ENCODE results near the gene CETP. TPM values are rescaled to one million over a fixed set of nuclear protein-coding genes. Genes with fewer than 3 reads are reported as not detected.
"Not testable (repeated sequence)": the region's sequence is repeated elsewhere in the genome, so short reads cannot be mapped to it uniquely, and the experiment has no call there.

Gene CETP
- total and polyA plus RNA-seq, 4 experiments from 2014 or later = 0.14 TPM; not detected in 3

DNA sequence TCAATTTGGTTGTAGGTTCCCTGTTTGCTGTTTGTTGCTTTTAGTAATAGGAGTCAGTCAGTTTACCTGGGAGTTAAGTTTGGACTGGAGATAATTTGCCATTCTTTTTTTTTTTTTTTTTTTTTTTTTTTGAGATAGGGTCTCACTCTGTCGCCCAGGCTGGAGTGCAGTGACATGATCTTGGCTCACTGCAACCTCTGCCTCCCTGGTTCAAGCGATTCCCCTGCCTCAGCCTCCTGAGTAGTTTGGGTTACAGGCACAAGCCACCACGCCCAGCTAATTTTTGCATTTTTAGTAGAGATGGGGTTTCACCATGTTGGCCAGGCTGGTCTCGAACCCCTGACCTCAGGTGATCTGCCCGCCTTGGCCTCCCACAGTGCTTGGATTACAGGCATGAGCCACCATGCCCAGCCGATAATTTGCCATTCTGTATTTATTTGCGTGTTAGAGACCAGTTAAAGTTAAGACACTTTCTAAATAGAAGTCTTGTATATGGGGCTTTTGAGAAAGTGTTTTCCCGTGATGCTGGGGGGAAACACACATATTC, 27.1 kb upstream of the CETP start:
- Mint-ChIP-seq H3K4me1 (peaks cover 44 to 74% (median 57%) of the 10 kb centered on the region in 4 donors), H3K4me3 (peak overlapping the region; percentile 95 to 99 (median 98)), H3K36me3 (peaks cover 38 to 75% of the 10 kb centered on the region in 2 donors), H3K27ac (peak overlapping the region; percentile 85 to 99 (median 96))
- intact Hi-C loops (cut with micrococcal nuclease) = loop anchor here (10.0 kb wide), 1 partner anchor 210 kb away; no protein-coding TSS in a partner anchor
- H3K27me3 ChIP-seq (ENCODE audit: insufficient read depth, low read length); DNase-seq; H3K9me3 ChIP-seq (ENCODE audit: control insufficient read depth in 1 of 2, low read length in 2 of 2); H3K27me3 Mint-ChIP-seq; H3K9me3 Mint-ChIP-seq: not testable (repeated sequence)
- Histone ChIP-seq H3K4me1 (ENCODE audit: insufficient read depth, low read length) (peaks cover 74% of the 10 kb centered on the region), H3K36me3 (ENCODE audit: insufficient read depth, low read length) (peaks cover 38% of the 10 kb centered on the region), H3K27ac (ENCODE audit: low read depth, low read length) (peak overlapping the region; percentile 96), H3K4me3 (ENCODE audit: low read length in 2 of 2) (peak overlapping the region in 1 of 2 donors; percentile 83)
- CTCF ChIA-PET (ENCODE audit: partially characterized antibody) = interaction anchor here (0.8 to 1.9 kb wide), 4 partner anchors 29 to 68 kb away, joined by 3 to 7 read pairs (median 4); no protein-coding TSS in a partner anchor
- POLR2A ChIA-PET (ENCODE audit: partially characterized antibody) = interaction anchor here (1.0 to 4.7 kb wide), 5 partner anchors 9 to 72 kb away, joined by 3 to 51 read pairs (median 16); partner anchors contain the start of gene NLRC5

- Mint-ChIP-seq H3K27me3 (no peaks in the 10 kb centered on the region), H3K36me3 (peaks cover 44 to 80% of the 10 kb centered on the region in 2 donors), H3K9me3 (no peaks in the 10 kb centered on the region), H3K27ac (peak overlapping the region; percentile 74 to 99 (median 88)), H3K4me3 (peak overlapping the region; percentile 74 to 99 (median 96)), H3K4me1 (peaks cover 49 to 80% (median 62%) of the 10 kb centered on the region in 4 donors)
- POLR2A ChIA-PET (ENCODE audit: partially characterized antibody) = no interaction called here
- H3K27me3 ChIP-seq (ENCODE audit: insufficient read depth, low read length) = no peaks in the 10 kb centered on the region
- H3K36me3 ChIP-seq (ENCODE audit: insufficient read depth, low read length) = peaks cover 43% of the 10 kb centered on the region
- no peaks in the 10 kb centered on the region for H3K9me3 ChIP-seq (ENCODE audit: control insufficient read depth in 1 of 2, low read length in 2 of 2)
- CTCF ChIA-PET (ENCODE audit: partially characterized antibody) = no interaction called here
- H3K4me3 ChIP-seq (ENCODE audit: low read length in 2 of 2) = no peak overlapping the region
- peak overlapping the region; percentile 96 for H3K27ac ChIP-seq (ENCODE audit: low read depth, low read length)
- H3K4me1 ChIP-seq (ENCODE audit: insufficient read depth, low read length) = peaks cover 79% of the 10 kb centered on the region
- intact Hi-C loops (cut with micrococcal nuclease) = loop anchor here (10.0 kb wide), 1 partner anchor 210 kb away; no protein-coding TSS in a partner anchor
- no peak for DNase-seq
Observed at GRCh38 chr16:56935201-56935600, 26.5 kb upstream of the CETP start.

GRCh38 chr16:56936491-56936890, 25.3 kb upstream of the CETP start:
- peaks cover 44 to 89% of the 10 kb centered on the region in 2 donors for H3K36me3 Mint-ChIP-seq
- H3K36me3 ChIP-seq (ENCODE audit: insufficient read depth, low read length) = peaks cover 55% of the 10 kb centered on the region
- H3K4me1 Mint-ChIP-seq = peaks cover 48 to 78% (median 59%) of the 10 kb centered on the region in 4 donors
- intact Hi-C loops (cut with micrococcal nuclease) = loop anchor here (10.0 kb wide), 1 partner anchor 212 kb away; no protein-coding TSS in a partner anchor
- H3K27me3 ChIP-seq (ENCODE audit: insufficient read depth, low read length) = no peaks in the 10 kb centered on the region
- no peak for DNase-seq
- H3K4me3 Mint-ChIP-seq = peak overlapping the region in 1 of 8 donors; percentile 51
- CTCF ChIA-PET (ENCODE audit: partially characterized antibody) = interaction anchor here (1.2 to 1.4 kb wide), 3 partner anchors 21 to 105 kb away, joined by 3 to 4 read pairs (median 3); no protein-coding TSS in a partner anchor
- H3K4me1 ChIP-seq (ENCODE audit: insufficient read depth, low read length) = peaks cover 70% of the 10 kb centered on the region
- H3K27me3 Mint-ChIP-seq = no peaks in the 10 kb centered on the region
- peak overlapping the region in 4 of 7 donors; percentile 10 to 96 (median 26) for H3K27ac Mint-ChIP-seq
- no peaks in the 10 kb centered on the region for H3K9me3 ChIP-seq (ENCODE audit: control insufficient read depth in 1 of 2, low read length in 2 of 2)
- no peaks in the 10 kb centered on the region for H3K9me3 Mint-ChIP-seq
- no peak overlapping the region for H3K4me3 ChIP-seq (ENCODE audit: low read length in 2 of 2)
- POLR2A ChIA-PET (ENCODE audit: partially characterized antibody) = interaction anchor here (0.8 to 1.6 kb wide), 3 partner anchors 9 to 104 kb away, joined by 3 to 4 read pairs (median 3); no protein-coding TSS in a partner anchor
- no peak overlapping the region for H3K27ac ChIP-seq (ENCODE audit: low read depth, low read length)

DNA sequence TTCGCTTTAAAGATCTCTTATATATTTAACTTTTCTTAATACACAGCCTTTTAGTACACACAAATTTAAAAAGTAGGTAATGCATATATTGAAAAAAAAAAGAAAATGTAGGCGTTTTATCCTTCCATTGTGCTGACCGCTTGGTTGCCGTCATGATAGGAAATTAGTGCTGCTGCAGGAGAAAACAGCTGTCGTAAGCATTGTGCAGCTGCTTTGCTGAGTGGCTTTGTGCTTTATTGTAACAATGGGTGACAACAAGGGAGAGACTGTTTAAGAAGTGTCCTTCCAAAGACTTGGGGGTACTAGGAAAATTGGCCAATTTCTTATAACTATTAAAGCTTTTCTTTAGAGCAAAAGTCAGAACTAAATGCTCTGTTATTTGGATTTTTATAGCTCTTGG, 24.8 kb upstream of the CETP start:
- intact Hi-C loops (cut with micrococcal nuclease) = loop anchor here (10.0 kb wide), 1 partner anchor 212 kb away; no protein-coding TSS in a partner anchor
- H3K9me3 Mint-ChIP-seq = no peaks in the 10 kb centered on the region
- H3K4me3 Mint-ChIP-seq = peak overlapping the region in 1 of 8 donors; percentile 31
- ChIA-PET CTCF (ENCODE audit: partially characterized antibody) (interaction anchor here (1.2 to 1.4 kb wide), 3 partner anchors 22 to 105 kb away, joined by 3 to 4 read pairs (median 3); no protein-coding TSS in a partner anchor), POLR2A (ENCODE audit: partially characterized antibody) (interaction anchor here (0.7 to 1.6 kb wide), 5 partner anchors 8 to 102 kb away, joined by 3 to 4 read pairs (median 3); no protein-coding TSS in a partner anchor)
- H3K4me3 ChIP-seq (ENCODE audit: low read length in 2 of 2) = no peak overlapping the region
- H3K27ac ChIP-seq (ENCODE audit: low read depth, low read length) = no peak overlapping the region
- H3K27ac Mint-ChIP-seq = peak overlapping the region in 2 of 7 donors; percentile 4 to 22
- peaks cover 48 to 78% (median 58%) of the 10 kb centered on the region in 4 donors for H3K4me1 Mint-ChIP-seq
- H3K36me3 ChIP-seq (ENCODE audit: insufficient read depth, low read length) = peaks cover 59% of the 10 kb centered on the region
- H3K4me1 ChIP-seq (ENCODE audit: insufficient read depth, low read length) = peaks cover 68% of the 10 kb centered on the region
- DNase-seq = no peak
- no peaks in the 10 kb centered on the region for H3K9me3 ChIP-seq (ENCODE audit: control insufficient read depth in 1 of 2, low read length in 2 of 2)
- H3K27me3 ChIP-seq (ENCODE audit: insufficient read depth, low read length) = no peaks in the 10 kb centered on the region
- no peaks in the 10 kb centered on the region for H3K27me3 Mint-ChIP-seq
- H3K36me3 Mint-ChIP-seq = peaks cover 48 to 90% of the 10 kb centered on the region in 2 donors

DNA sequence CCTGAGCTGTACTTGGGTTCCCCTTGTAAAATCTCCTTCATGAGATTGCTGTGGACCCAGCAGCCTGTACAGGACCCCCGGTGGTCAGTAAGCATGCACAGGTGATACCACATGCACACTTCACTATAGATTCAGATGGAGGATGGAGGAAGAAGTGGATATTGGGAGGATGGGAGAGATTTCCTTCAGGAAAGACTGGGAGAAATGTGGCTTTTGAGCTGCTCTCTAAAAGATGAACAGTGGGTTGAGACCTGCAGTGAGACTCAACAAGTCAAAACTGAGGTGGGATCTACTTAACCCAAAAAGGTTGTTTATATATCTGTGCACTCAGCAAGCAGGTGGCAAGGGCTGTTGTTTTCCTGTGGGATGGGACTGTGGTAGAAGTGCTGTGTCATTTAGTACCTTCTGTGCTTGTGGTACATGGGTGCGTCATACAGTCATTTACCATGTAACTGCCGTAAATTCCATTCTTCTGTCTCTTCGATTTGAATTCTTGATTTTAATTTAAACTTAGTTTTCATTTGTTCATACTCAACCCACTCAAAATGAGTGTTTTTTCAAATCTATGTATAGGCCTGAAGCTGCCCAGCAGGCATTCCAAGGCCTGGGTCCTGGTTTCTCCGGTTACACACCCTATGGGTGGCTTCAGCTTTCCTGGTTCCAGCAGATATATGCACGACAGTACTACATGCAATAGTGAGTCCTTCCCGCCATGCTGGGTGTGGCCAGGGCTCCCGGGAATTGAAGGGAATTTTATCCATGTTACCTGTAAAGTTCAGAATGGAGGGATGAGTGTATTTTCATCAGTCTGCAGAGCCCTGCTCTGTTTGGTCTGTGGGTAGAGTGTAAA, 22.9 kb upstream of the CETP start:
- ChIA-PET POLR2A (ENCODE audit: partially characterized antibody) (interaction anchor here (0.8 to 1.9 kb wide), 7 partner anchors 9 to 247 kb away, joined by 3 to 5 read pairs (median 4); partner anchors contain the start of genes NLRC5 and PSME3IP1), CTCF (ENCODE audit: partially characterized antibody) (interaction anchor here (1.0 to 1.4 kb wide), 2 partner anchors 23 to 72 kb away, joined by 3 read pairs; partner anchors contain the start of gene CETP)
- Histone ChIP-seq H3K36me3 (ENCODE audit: insufficient read depth, low read length) (peaks cover 78% of the 10 kb centered on the region), H3K27me3 (ENCODE audit: insufficient read depth, low read length) (no peaks in the 10 kb centered on the region), H3K9me3 (ENCODE audit: control insufficient read depth in 1 of 2, low read length in 2 of 2) (no peaks in the 10 kb centered on the region), H3K4me1 (ENCODE audit: insufficient read depth, low read length) (peaks cover 61% of the 10 kb centered on the region), H3K27ac (ENCODE audit: low read depth, low read length) (peak overlapping the region; percentile 43), H3K4me3 (ENCODE audit: low read length in 2 of 2) (no peak overlapping the region)
- Mint-ChIP-seq H3K36me3 (peaks cover 60 to 92% of the 10 kb centered on the region in 2 donors), H3K27ac (peak overlapping the region; percentile 87 to 95 (median 92)), H3K4me3 (peak overlapping the region in 7 of 8 donors; percentile 49 to 78 (median 65)), H3K27me3 (no peaks in the 10 kb centered on the region), H3K9me3 (no peaks in the 10 kb centered on the region), H3K4me1 (peaks cover 46 to 74% (median 59%) of the 10 kb centered on the region in 4 donors)
- intact Hi-C loops (cut with micrococcal nuclease) = loop anchor here (10.0 kb wide), 1 partner anchor 214 kb away; no protein-coding TSS in a partner anchor
- DNase-seq = peak; percentile 35 to 75 (median 50)

DNA sequence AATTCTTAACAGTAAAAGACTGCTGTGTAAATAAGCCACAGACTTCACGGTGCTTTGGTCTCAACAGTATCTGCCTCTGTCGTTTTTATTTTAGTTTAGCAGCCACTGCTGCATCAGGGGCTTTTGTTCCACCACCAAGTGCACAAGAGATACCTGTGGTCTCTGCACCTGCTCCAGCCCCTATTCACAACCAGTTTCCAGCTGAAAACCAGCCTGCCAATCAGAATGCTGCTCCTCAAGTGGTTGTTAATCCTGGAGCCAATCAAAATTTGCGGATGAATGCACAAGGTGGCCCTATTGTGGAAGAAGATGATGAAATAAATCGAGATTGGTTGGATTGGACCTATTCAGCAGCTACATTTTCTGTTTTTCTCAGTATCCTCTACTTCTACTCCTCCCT, 21.9 kb upstream of the CETP start:
- Mint-ChIP-seq H3K4me1 (peaks cover 39 to 65% (median 51%) of the 10 kb centered on the region in 4 donors), H3K27me3 (no peaks in the 10 kb centered on the region), H3K27ac (peak overlapping the region in 4 of 7 donors; percentile 36 to 92 (median 64)), H3K36me3 (peaks cover 61 to 93% of the 10 kb centered on the region in 2 donors), H3K4me3 (peak overlapping the region in 1 of 8 donors; percentile 20), H3K9me3 (no peaks in the 10 kb centered on the region)
- Histone ChIP-seq H3K27me3 (ENCODE audit: insufficient read depth, low read length) (no peaks in the 10 kb centered on the region), H3K4me1 (ENCODE audit: insufficient read depth, low read length) (peaks cover 52% of the 10 kb centered on the region), H3K36me3 (ENCODE audit: insufficient read depth, low read length) (peaks cover 84% of the 10 kb centered on the region), H3K27ac (ENCODE audit: low read depth, low read length) (no peak overlapping the region), H3K9me3 (ENCODE audit: control insufficient read depth in 1 of 2, low read length in 2 of 2) (no peaks in the 10 kb centered on the region), H3K4me3 (ENCODE audit: low read length in 2 of 2) (no peak overlapping the region)
- no peak for DNase-seq
- ChIA-PET POLR2A (ENCODE audit: partially characterized antibody) (interaction anchor here (1.7 kb wide), 1 partner anchor 11 kb away, joined by 5 read pairs; no protein-coding TSS in a partner anchor), CTCF (ENCODE audit: partially characterized antibody) (interaction anchor here (1.4 kb wide), 1 partner anchor 73 kb away, joined by 3 read pairs; no protein-coding TSS in a partner anchor)
- intact Hi-C loops (cut with micrococcal nuclease) = loop anchor here (10.0 kb wide), 1 partner anchor 215 kb away; no protein-coding TSS in a partner anchor

All from CD4-positive, alpha-beta memory T cell (primary cell).